ENCODE results near the gene CDK2AP2. TPM values are rescaled to one million over a fixed set of nuclear protein-coding genes. Genes with fewer than 3 reads are reported as not detected.

CDK2AP2 gene
- total and polyA plus RNA-seq, 2 donors (not counting 1 experiment from before 2014, with no cell fraction given), result 62.7 to 112 TPM

- Histone ChIP-seq H3K36me3 (replicated peaks in 1 of 2; ENCODE audit: control extremely low read depth in 1 of 2, control insufficient read depth in 1 of 2, extremely low read depth in 1 of 2, insufficient read depth in 2 of 2, low read length in 1 of 2) (no peaks in the 10 kb centered on the region), H3K9ac (ENCODE audit: low read length) (no peak overlapping the region), H3K27me3 (replicated peaks in 1 of 4; ENCODE audit: control extremely low read depth in 1 of 4, control insufficient read depth in 3 of 4, insufficient read depth in 4 of 4, low read length in 3 of 4) (no peaks in the 10 kb centered on the region), H3K27ac (ENCODE audit: low read length in 2 of 2) (no peak overlapping the region), H2AFZ (ENCODE audit: insufficient read depth, low read depth, low read length, poor library complexity, severe bottlenecking) (no peak overlapping the region), H3K79me2 (ENCODE audit: control insufficient read depth, insufficient read depth, low read length) (no peaks in the 10 kb centered on the region), H3K4me1 (ENCODE audit: control insufficient read depth in 2 of 2, insufficient read depth in 2 of 2, low read length in 2 of 2) (no peaks in the 10 kb centered on the region), H4K20me1 (ENCODE audit: control insufficient read depth, insufficient read depth, low read length, poor library complexity, severe bottlenecking) (no peaks in the 10 kb centered on the region), H3K4me2 (replicated peaks; ENCODE audit: low read depth, low read length, poor library complexity, severe bottlenecking) (no peak overlapping the region), H3K4me3 (ENCODE audit: control extremely low read depth in 1 of 5, extremely low read depth in 1 of 5, insufficient read depth in 1 of 5, low read depth in 2 of 5, low read length in 4 of 5) (no peak overlapping the region), H3K9me3 (ENCODE audit: control extremely low read depth in 1 of 3, control insufficient read depth in 2 of 3, insufficient read depth in 1 of 3, low read length in 2 of 3) (peaks cover 0 to 8% (median 1%) of the 10 kb centered on the region in 3 donors)
- 67% methylated on average over 1 of the region's 4 CpGs for WGBS (ENCODE audit: insufficient coverage)
- CTCF ChIA-PET, result no interaction called here
- no peak for TF ChIP-seq EZH2 (IDR thresholded peaks at IDR 0.05; ENCODE audit: borderline replicate concordance, insufficient read depth, low read depth, low read length, poor library complexity, severe bottlenecking)
- TF ChIP-seq CTCF (IDR thresholded peaks at IDR 0.05), result no peak
- Mint-ChIP-seq H3K27ac (no peak overlapping the region), H3K4me1 (no peaks in the 10 kb centered on the region), H3K4me3 (no peak overlapping the region), H3K27me3 (no peaks in the 10 kb centered on the region), H3K9me3 (ENCODE audit: insufficient read depth) (no peaks in the 10 kb centered on the region)
- ATAC-seq (ENCODE audit: low read depth), result no peak
- POLR2A ChIA-PET, result no interaction called here
- intact Hi-C loops (cut with micrococcal nuclease), result loop anchor here (10.0 kb wide), 1 partner anchor 885 kb away; no protein-coding TSS in a partner anchor
- no peak for DNase-seq
These were observed 31.6 kb upstream of the CDK2AP2 start for GRCh38 chr11:67539550-67539949.

GRCh38 chr11:67538823-67539505, 31.0 kb upstream of the CDK2AP2 start:
- Mint-ChIP-seq H3K27me3 (peaks cover 2% of the 10 kb centered on the region), H3K4me3 (no peak overlapping the region), H3K4me1 (no peaks in the 10 kb centered on the region), H3K27ac (no peak overlapping the region), H3K9me3 (ENCODE audit: insufficient read depth) (peaks cover 2% of the 10 kb centered on the region)
- H3K27me3 ChIP-seq (replicated peaks in 1 of 4; ENCODE audit: control extremely low read depth in 1 of 4, control insufficient read depth in 3 of 4, insufficient read depth in 4 of 4, low read length in 3 of 4), result no peaks in the 10 kb centered on the region
- H3K4me2 ChIP-seq (replicated peaks; ENCODE audit: low read depth, low read length, poor library complexity, severe bottlenecking), result no peak overlapping the region
- no peak overlapping the region for H3K4me3 ChIP-seq (ENCODE audit: control extremely low read depth in 1 of 5, extremely low read depth in 1 of 5, insufficient read depth in 1 of 5, low read depth in 2 of 5, low read length in 4 of 5)
- H3K4me1 ChIP-seq (ENCODE audit: control insufficient read depth in 2 of 2, insufficient read depth in 2 of 2, low read length in 2 of 2), result no peaks in the 10 kb centered on the region
- H3K9me3 ChIP-seq (ENCODE audit: control extremely low read depth in 1 of 3, control insufficient read depth in 2 of 3, insufficient read depth in 1 of 3, low read length in 2 of 3), result peaks cover 0 to 8% (median 6%) of the 10 kb centered on the region in 3 donors
- intact Hi-C loops (cut with micrococcal nuclease), result loop anchor here (10.0 kb wide), 1 partner anchor 884 kb away; no protein-coding TSS in a partner anchor
- no peak overlapping the region for H3K9ac ChIP-seq (ENCODE audit: low read length)
- POLR2A ChIA-PET, result no interaction called here
- no peak overlapping the region for H3K27ac ChIP-seq (ENCODE audit: low read length in 2 of 2)
- 96% methylated on average over 8 of the region's 10 CpGs for WGBS (ENCODE audit: insufficient coverage)
- DNase-seq, result no peak
- CTCF ChIA-PET, result no interaction called here
- no peaks in the 10 kb centered on the region for H3K79me2 ChIP-seq (ENCODE audit: control insufficient read depth, insufficient read depth, low read length)
- ATAC-seq (ENCODE audit: low read depth), result no peak
- no peaks in the 10 kb centered on the region for H3K36me3 ChIP-seq (replicated peaks in 1 of 2; ENCODE audit: control extremely low read depth in 1 of 2, control insufficient read depth in 1 of 2, extremely low read depth in 1 of 2, insufficient read depth in 2 of 2, low read length in 1 of 2)
- no peaks in the 10 kb centered on the region for H4K20me1 ChIP-seq (ENCODE audit: control insufficient read depth, insufficient read depth, low read length, poor library complexity, severe bottlenecking)
- no peak overlapping the region for H2AFZ ChIP-seq (ENCODE audit: insufficient read depth, low read depth, low read length, poor library complexity, severe bottlenecking)
- no peak for TF ChIP-seq EZH2 (IDR thresholded peaks at IDR 0.05; ENCODE audit: borderline replicate concordance, insufficient read depth, low read depth, low read length, poor library complexity, severe bottlenecking)
- TF ChIP-seq CTCF (IDR thresholded peaks at IDR 0.05), result no peak
